ENCODE results near the gene ADAMTS6. TPM values are rescaled to one million over a fixed set of nuclear protein-coding genes. Genes with fewer than 3 reads are reported as not detected.
A peak's percentile ranks its signal among the peaks of the same experiment; 100 is the strongest.

ADAMTS6 gene
- total and polyA plus RNA-seq, 2 of the 13 experiments (the other 11 are each of a cell fraction or from before 2014, with no cell fraction given) = 3.1 to 8.2 TPM

GRCh38 chr5:65482736-65483545 lies 1.2 kb upstream of the ADAMTS6 start (continued):
- TF ChIP-seq ZSCAN9 (CRISPR knock-in tag; IDR thresholded peaks at IDR 0.05; ENCODE audit: borderline replicate concordance) = no peak
- no peak for TF ChIP-seq ZBTB34 (CRISPR knock-in tag; IDR thresholded peaks at IDR 0.05)
- TF ChIP-seq ZNF704 (CRISPR knock-in tag; IDR thresholded peaks at IDR 0.05; ENCODE audit: borderline replicate concordance) = no peak

- peak overlapping the region; percentile 95 for H3K4me2 ChIP-seq (ENCODE audit: low read depth, low read length)
- TF ChIP-seq SAP130 (CRISPR knock-in tag; IDR thresholded peaks at IDR 0.05; ENCODE audit: low read depth) (peak; percentile 2; the same call in 1 of the 2 replicates), ATF1 (CRISPR knock-in tag; IDR thresholded peaks at IDR 0.05) (no peak)
- POLR2A ChIA-PET = interaction anchor here (3.4 kb wide), 1 partner anchor 380 kb away, joined by 24 read pairs; no protein-coding TSS in a partner anchor
- FAIRE-seq (no peak), ATAC-seq (peak; percentile 17; the same call in 2 of the 3 replicates), DNase-seq (ENCODE audit: low spot score) (no peak)
- WGBS (ENCODE audit: low lambda C conversion rate) = under 1% methylated on average over 6 of the region's 6 CpGs
- H3K9ac ChIP-seq (ENCODE audit: insufficient read depth, low read depth, low read length) = peak overlapping the region; percentile 58
- CTCF ChIA-PET (ENCODE audit: low intra/inter-chr PET ratio, low total read pairs) = interaction anchor here (2.8 kb wide), 1 partner anchor 381 kb away, joined by 33 read pairs; no protein-coding TSS in a partner anchor
- H3K4me3 ChIP-seq (replicated peaks in 1 of 3; ENCODE audit: insufficient read depth in 1 of 3, low read depth in 2 of 3, low read length in 3 of 3) = peak overlapping the region; percentile 61 to 73 (median 67)
- TSS peak; percentile 66 for BruUV-seq (replicated peaks)
- no peaks in the 10 kb centered on the region for H4K20me1 ChIP-seq (ENCODE audit: insufficient read depth, low read length)
- peak overlapping the region; percentile 96 for H2AFZ ChIP-seq (ENCODE audit: low read length)
- H3K4me1 ChIP-seq (ENCODE audit: insufficient read depth, low read length) = peaks cover 17% of the 10 kb centered on the region
- intact Hi-C loops (cut with micrococcal nuclease; ENCODE audit: unreplicated experiment) = loop anchor here (5.0 kb wide), 3 partner anchors 155 to 845 kb away; no protein-coding TSS in a partner anchor
- H3K9me3 ChIP-seq (ENCODE audit: low read length) = no peaks in the 10 kb centered on the region
- in situ Hi-C loops (cut with HindIII; ENCODE audit: extremely low pct_ligation_motif_present, low pct_unique_long_range_greater_than_20kb) = loop anchor here (5.0 to 25.0 kb wide), 5 partner anchors 265 to 845 kb away; no protein-coding TSS in a partner anchor
- peak overlapping the region; percentile 37 for H3K27ac ChIP-seq (ENCODE audit: extremely low read length, insufficient read depth, low read length)
- H3K27me3 ChIP-seq (ENCODE audit: control insufficient read depth in 1 of 2, insufficient read depth in 2 of 2, low read length in 2 of 2) = no peaks in the 10 kb centered on the region; a peak in 1 of 5 replicates
- no peaks in the 10 kb centered on the region for H3K36me3 ChIP-seq (replicated peaks in 1 of 2; ENCODE audit: control insufficient read depth in 1 of 2, insufficient read depth in 2 of 2, low read length in 2 of 2)
- no peaks in the 10 kb centered on the region for H3K79me2 ChIP-seq (ENCODE audit: insufficient read depth, low read length)
Observed at GRCh38 chr5:65482296-65482735, 596 bp upstream of the ADAMTS6 start.
